ENCODE results near the gene ISG15. TPM values are rescaled to one million over a fixed set of nuclear protein-coding genes. Genes with fewer than 3 reads are reported as not detected.
"Not testable (repeated sequence)": the region's sequence is repeated elsewhere in the genome, so short reads cannot be mapped to it uniquely, and the experiment has no call there.

ISG15 gene
- polyA plus RNA-seq, 6 donors from 2014 or later: 55.1 to 183 (median 124) TPM

GRCh38 chr1:1013922-1014648 is 788 bp downstream of the ISG15 start:
- H3K9me3 Mint-ChIP-seq: no peaks in the 10 kb centered on the region
- H3K4me3 Mint-ChIP-seq: peak overlapping the region; percentile 88 to 100 (median 96)
- peak overlapping the region; percentile 93 to 99 (median 98) for H3K27ac Mint-ChIP-seq
- ATAC-seq (ENCODE audit: low read depth in 2 of 2) (no peak), DNase-seq (no peak)
- peaks cover 11 to 36% (median 31%) of the 10 kb centered on the region in 3 donors for H3K4me1 Mint-ChIP-seq
- no peaks in the 10 kb centered on the region for H3K36me3 Mint-ChIP-seq
- peaks cover 0 to 5% (median 0%) of the 10 kb centered on the region in 3 donors for H3K27me3 Mint-ChIP-seq

GRCh38 chr1:1014799-1015681 is 1.7 kb downstream of the ISG15 start:
- Mint-ChIP-seq H3K9me3 (no peaks in the 10 kb centered on the region), H3K4me1 (peaks cover 11 to 37% (median 31%) of the 10 kb centered on the region in 3 donors), H3K27me3 (peaks cover 0 to 4% (median 0%) of the 10 kb centered on the region in 3 donors), H3K4me3 (peak overlapping the region in 6 of 8 donors; percentile 38 to 100 (median 94)), H3K27ac (peak overlapping the region in 1 of 6 donors; percentile 89), H3K36me3 (no peaks in the 10 kb centered on the region)
- ATAC-seq (ENCODE audit: low read depth in 2 of 2) (no peak), DNase-seq (no peak)

GRCh38 chr1:1017397-1018320 is 4.4 kb downstream of the ISG15 start:
- peaks cover 16 to 36% (median 31%) of the 10 kb centered on the region in 3 donors for H3K4me1 Mint-ChIP-seq
- not testable (repeated sequence) for H3K9me3 Mint-ChIP-seq; DNase-seq; H3K36me3 Mint-ChIP-seq; ATAC-seq (ENCODE audit: low read depth in 2 of 2)
- peak overlapping the region in 6 of 8 donors; percentile 29 to 77 (median 44) for H3K4me3 Mint-ChIP-seq
- peaks cover 3 to 11% (median 4%) of the 10 kb centered on the region in 3 donors for H3K27me3 Mint-ChIP-seq
- peak overlapping the region in 2 of 6 donors; percentile 58 to 71 for H3K27ac Mint-ChIP-seq

- not testable (repeated sequence) for H3K9me3 Mint-ChIP-seq, DNase-seq
Measured at GRCh38 chr1:1018321-1018685, 5.0 kb downstream of the ISG15 start.

GRCh38 chr1:1019122-1019999 is 6.1 kb downstream of the ISG15 start:
- Mint-ChIP-seq H3K4me1 (peaks cover 6 to 26% (median 14%) of the 10 kb centered on the region in 3 donors), H3K36me3 (no peaks in the 10 kb centered on the region), H3K4me3 (peak overlapping the region; percentile 54 to 77 (median 65)), H3K27me3 (peaks cover 0 to 20% (median 10%) of the 10 kb centered on the region in 3 donors), H3K27ac (peak overlapping the region in 2 of 6 donors; percentile 72 to 81), H3K9me3 (no peaks in the 10 kb centered on the region)
- ATAC-seq (ENCODE audit: low read depth in 2 of 2) (peak; percentile 79 to 81), DNase-seq (peak; percentile 81)

More at GRCh38 chr1:1018321-1018685, 5.0 kb downstream of the ISG15 start:
- ATAC-seq (ENCODE audit: low read depth in 2 of 2); H3K27ac Mint-ChIP-seq; H3K36me3 Mint-ChIP-seq: not testable (repeated sequence)
- peaks cover under 1 to 17% (median 9%) of the 10 kb centered on the region in 3 donors for H3K27me3 Mint-ChIP-seq
- peaks cover 14 to 36% (median 25%) of the 10 kb centered on the region in 3 donors for H3K4me1 Mint-ChIP-seq
- peak overlapping the region in 3 of 8 donors; percentile 42 to 77 (median 44) for H3K4me3 Mint-ChIP-seq

GRCh38 chr1:1020000-1020404 is 6.7 kb downstream of the ISG15 start, which contains the start of gene AGRN:
Gene AGRN (plus strand): TSS chr1:1020120. CDS start chr1:1020173, 53 bp downstream.
- Mint-ChIP-seq H3K4me3 (peak within 1 kb of the TSS; percentile 54 to 80 (median 70)), H3K27me3 (peaks cover 0 to 20% (median 10%) of the 10 kb centered on the region in 3 donors), H3K9me3 (no peaks in the 10 kb centered on the region), H3K27ac (peak within 1 kb of the TSS in 2 of 6 donors; percentile 72 to 81), H3K4me1 (peaks cover 6 to 20% (median 12%) of the 10 kb centered on the region in 3 donors), H3K36me3 (no peaks in the 10 kb centered on the region)
- DNase-seq (no peak), ATAC-seq (ENCODE audit: low read depth in 2 of 2) (peak in 1 of 2 donors; percentile 6)

- no peaks in the 10 kb centered on the region for H3K9me3 Mint-ChIP-seq
- no peak overlapping the region for H3K27ac Mint-ChIP-seq
- peak overlapping the region in 4 of 8 donors; percentile 54 to 80 (median 73) for H3K4me3 Mint-ChIP-seq
- DNase-seq (no peak), ATAC-seq (ENCODE audit: low read depth in 2 of 2) (peak; percentile 6 to 13)
- no peaks in the 10 kb centered on the region for H3K36me3 Mint-ChIP-seq
- H3K4me1 Mint-ChIP-seq: peaks cover 6 to 17% (median 12%) of the 10 kb centered on the region in 3 donors
- peaks cover 0 to 20% (median 10%) of the 10 kb centered on the region in 3 donors for H3K27me3 Mint-ChIP-seq
Measured at GRCh38 chr1:1020415-1021009, 7.2 kb downstream of the ISG15 start.

GRCh38 chr1:1021010-1021919 is 8.0 kb downstream of the ISG15 start:
- DNase-seq (no peak), ATAC-seq (ENCODE audit: low read depth in 2 of 2) (no peak)
- Mint-ChIP-seq H3K4me3 (peak overlapping the region; percentile 29 to 80 (median 60)), H3K36me3 (no peaks in the 10 kb centered on the region), H3K27me3 (peaks cover 0 to 20% (median 10%) of the 10 kb centered on the region in 3 donors), H3K4me1 (peaks cover 6 to 17% (median 12%) of the 10 kb centered on the region in 3 donors), H3K9me3 (no peaks in the 10 kb centered on the region), H3K27ac (no peak overlapping the region)

GRCh38 chr1:1021920-1022259 is 8.6 kb downstream of the ISG15 start:
- peaks cover 0 to 20% (median 10%) of the 10 kb centered on the region in 3 donors for H3K27me3 Mint-ChIP-seq
- no peaks in the 10 kb centered on the region for H3K9me3 Mint-ChIP-seq
- ATAC-seq (ENCODE audit: low read depth in 2 of 2): no peak
- no peaks in the 10 kb centered on the region for H3K36me3 Mint-ChIP-seq
- DNase-seq: no peak
- peak overlapping the region in 3 of 8 donors; percentile 4 to 78 (median 77) for H3K4me3 Mint-ChIP-seq
- no peak overlapping the region for H3K27ac Mint-ChIP-seq
- H3K4me1 Mint-ChIP-seq: peaks cover 6 to 17% (median 12%) of the 10 kb centered on the region in 3 donors

GRCh38 chr1:1022302-1023009 is 9.2 kb downstream of the ISG15 start:
- Mint-ChIP-seq H3K27me3 (peaks cover 0 to 20% (median 10%) of the 10 kb centered on the region in 3 donors), H3K27ac (peak overlapping the region in 2 of 6 donors; percentile 56 to 57), H3K4me3 (peak overlapping the region in 5 of 8 donors; percentile 20 to 77 (median 53)), H3K9me3 (no peaks in the 10 kb centered on the region), H3K36me3 (no peaks in the 10 kb centered on the region), H3K4me1 (peaks cover 6 to 12% (median 8%) of the 10 kb centered on the region in 3 donors)
- DNase-seq (no peak), ATAC-seq (ENCODE audit: low read depth in 2 of 2) (no peak)
